ENCODE results near the gene UROD.

- TF ChIP-seq POLR2A (IDR thresholded peaks at IDR 0.05) (no peak), CTCF (IDR thresholded peaks at IDR 0.05) (no peak)
Observed at GRCh38 chr1:45057542-45057941, 45.5 kb downstream of the UROD start.
